Measurements from ENCODE around the gene SLC5A1.

SLC5A1 gene

DNA sequence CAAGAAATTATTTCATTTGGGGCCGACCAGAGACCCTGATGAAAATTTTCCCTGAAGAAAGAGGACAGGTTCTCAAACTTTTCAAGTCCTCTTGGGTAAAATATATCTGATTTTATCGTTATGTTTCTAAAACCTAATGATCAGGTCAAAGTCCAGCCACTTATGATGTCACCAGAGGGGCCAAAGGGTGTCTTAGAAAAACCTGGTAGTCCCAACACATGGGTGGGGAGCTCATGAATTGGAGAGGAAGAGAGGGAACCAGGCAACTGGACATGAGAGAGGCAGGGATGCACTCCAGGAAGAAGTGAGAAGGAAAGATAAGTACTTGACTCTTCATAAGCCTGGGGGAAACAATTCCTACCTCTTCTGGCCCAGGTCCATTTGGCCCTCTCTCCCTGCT, 9.2 kb downstream of the SLC5A1 start:
- DNase-seq: no peak

DNA sequence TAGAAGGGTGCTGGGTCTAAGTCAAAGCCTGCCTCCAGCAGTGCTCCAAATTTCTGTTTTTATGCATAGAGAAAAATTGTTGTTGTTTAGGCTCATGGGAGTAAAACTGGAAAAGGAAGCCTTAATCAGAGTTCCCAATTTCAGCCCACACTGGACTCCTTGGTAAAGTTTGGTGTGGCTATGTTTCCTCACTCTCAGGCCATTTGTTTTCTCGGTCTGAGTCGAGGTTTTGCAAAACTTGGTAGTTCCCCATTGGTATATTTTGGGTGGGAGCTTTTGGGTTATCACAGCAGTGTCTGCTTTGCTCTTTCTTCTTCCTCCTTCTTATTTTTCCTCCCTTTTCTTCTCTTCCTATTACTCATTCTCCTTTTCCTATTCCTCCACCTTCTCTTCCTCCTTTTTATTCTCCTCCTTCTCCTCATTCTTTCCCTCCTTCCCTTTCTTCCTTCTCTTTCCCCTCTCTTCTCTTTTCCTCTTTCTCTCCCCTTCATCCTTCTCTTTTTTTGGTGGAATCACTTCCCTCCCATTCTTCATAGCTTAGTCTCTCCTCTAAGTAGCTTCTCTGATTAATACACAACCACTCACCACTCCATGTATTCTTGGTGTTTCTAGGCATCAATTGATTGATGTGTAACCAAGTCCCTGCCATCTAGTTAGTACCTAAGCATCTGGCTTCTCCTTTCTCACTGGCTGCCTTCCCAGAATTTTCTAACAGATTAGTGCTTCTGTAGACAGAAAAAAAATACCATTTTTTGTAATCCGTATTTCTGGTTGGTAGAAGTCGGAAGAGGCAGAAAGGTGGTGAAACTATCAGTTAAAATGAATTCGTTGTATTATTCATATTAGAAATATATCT, 10.1 kb downstream of the SLC5A1 start:
- DNase-seq: no peak

DNA sequence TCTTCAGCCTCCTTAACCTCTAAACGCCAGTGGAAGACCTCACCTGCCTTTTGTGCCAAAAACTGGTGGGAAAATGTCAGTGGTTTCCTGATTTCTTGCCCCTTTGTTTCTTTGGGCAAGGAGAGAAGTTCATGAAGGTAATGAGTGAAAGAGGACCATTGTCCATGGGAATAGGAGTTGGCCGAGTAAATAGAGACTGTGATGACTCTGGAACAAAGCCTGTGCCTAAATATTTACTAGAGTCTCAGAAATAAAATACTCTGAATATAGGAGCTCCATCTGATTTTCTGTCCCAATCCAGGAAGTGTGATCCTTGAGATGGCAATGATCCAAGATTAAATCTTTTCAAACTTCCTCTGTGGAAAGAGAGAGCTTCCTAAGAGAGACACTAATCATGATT, 12.0 kb downstream of the SLC5A1 start:
- DNase-seq: no peak

DNA sequence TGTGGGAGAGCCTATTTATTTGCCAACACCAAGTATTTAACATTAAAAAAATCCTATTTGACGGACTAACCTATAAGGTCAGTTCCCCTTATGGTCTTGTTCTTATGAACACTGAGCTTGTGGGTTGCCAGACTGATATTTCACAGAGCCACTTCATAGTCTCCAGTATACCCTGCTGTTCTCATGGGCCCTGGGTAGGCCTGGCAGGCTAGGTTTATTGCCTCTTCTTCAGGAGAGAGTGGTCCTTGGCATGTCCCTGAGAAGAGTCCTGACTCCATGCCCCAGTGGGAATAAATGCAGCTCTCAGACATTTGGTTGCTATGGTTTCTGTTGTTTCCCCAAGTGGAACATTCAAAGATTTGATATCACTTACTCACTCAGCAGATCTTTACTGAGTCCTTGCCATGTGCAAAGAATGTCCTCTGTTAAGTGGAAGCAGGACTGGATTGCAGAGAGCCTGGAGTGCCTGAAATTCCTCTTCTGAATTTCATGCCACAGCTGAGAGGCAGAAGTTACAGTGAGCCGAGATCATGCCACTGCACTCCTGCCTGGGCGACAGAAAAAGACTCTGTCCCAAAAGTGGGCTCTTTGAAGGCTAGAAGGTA, 15.7 kb downstream of the SLC5A1 start:
- DNase-seq: no peak

DNA sequence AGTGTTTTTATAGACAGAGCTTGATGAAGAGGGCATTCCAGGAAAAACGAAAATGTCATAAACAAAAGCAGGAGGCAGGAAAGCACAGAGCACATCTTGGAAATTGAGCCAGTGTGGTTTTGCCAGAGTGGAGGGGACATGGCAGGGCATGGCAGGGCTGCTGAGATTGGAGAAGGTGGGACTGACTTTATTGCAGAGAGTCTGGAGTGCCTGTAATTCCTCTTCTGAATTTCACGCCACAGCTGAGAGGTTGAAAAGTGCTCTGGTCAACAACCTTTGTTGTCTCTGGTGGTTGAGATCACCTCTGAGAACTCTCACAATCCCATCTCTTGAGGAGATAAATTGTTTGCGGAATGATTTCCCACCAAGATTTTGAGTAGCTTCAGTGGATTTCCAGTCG, 16.4 kb downstream of the SLC5A1 start:
- no peak for DNase-seq

DNA sequence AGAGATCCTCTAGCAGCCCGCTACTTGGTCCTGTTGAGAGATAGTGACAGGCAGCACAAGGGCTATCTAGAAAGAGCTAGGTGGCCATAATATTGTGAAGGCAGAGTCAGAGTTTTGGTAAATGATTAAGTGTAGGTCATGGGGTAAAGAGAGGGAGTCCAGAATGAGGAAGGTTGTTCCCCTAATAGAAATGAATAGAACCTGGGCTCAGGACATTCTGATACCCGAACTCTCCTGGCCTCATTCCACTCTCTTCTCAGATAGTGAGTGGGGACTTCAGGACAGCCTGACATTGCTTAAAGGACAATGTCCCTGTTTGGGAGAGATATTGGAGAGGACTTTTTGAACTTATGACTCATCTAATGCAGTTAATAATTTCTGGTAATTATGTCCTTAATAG, 20.6 kb downstream of the SLC5A1 start:
- DNase-seq: no peak

DNA sequence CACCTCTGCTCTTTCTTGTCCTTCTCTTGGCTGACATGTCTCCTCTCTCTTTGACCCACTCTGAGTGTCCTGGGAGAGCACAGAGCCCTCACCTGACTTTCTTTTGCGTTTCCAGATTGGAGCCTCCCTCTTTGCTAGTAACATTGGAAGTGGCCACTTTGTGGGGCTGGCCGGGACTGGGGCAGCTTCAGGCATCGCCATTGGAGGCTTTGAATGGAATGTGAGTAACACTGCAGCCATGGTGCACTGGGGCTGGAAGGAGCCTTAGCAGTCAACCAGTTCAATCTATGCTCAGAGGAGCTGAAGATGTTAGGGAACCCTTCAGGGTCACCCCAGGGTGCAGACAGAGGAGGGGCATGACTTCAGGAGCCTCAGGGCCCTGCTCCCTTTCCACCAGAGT, 23.8 kb downstream of the SLC5A1 start:
- DNase-seq: no peak

DNA sequence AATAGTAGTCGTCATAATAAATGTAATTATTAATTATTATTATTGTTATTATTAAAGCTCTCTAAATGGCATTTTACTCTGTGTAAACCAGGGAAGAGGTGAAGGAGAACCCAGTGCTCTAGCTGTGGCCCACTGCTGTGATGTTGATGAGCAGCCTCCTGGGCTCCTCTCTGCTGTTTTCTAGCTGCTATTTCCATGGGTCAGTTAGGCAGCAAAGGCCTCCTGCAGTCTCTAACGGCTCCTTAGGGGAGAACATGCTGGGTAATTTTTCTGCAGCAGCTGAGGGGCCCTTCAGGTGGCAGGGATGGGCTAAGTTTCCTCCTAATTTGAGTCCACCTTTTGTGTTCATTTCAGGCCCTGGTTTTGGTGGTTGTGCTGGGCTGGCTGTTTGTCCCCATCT, 24.6 kb downstream of the SLC5A1 start:
- no peak for DNase-seq

DNA sequence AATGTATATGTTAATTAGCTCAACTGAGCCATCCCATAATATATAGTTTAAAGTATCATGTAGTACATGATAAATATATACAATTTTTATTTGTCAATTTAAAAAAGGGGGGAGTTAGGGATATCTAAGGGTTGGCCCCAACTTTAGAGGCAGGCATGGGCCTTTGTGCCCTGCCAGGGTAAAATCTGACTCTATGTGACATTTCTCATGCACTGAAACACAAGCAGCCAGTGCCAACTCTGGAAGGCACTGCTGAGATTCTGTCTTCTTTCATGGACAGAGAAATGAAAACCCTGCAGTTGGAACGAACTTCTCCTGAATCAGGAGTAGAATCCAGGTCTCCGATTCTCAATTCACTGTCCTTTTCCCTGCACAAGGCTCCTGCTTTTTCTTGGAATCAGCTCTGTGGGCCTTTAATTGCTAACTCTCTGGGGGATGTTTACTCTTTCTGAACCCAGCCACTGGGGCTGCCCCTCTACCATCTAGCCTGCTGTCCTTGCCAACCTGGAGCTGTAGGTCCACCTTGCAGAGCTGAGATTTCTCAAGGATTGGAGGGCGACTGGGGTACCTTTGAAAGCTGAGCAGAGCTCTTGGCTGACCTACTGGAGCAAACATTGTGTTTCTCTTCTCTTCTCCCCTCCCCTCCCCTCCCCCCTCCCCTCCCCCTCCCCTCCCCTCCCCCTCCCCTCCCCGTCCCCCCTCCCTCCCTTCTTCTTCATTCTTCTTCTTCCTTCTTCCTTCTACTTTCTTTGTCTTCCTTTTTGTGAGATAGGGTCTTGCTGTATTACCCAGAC, 26.7 kb downstream of the SLC5A1 start:
- no peak for DNase-seq

DNA sequence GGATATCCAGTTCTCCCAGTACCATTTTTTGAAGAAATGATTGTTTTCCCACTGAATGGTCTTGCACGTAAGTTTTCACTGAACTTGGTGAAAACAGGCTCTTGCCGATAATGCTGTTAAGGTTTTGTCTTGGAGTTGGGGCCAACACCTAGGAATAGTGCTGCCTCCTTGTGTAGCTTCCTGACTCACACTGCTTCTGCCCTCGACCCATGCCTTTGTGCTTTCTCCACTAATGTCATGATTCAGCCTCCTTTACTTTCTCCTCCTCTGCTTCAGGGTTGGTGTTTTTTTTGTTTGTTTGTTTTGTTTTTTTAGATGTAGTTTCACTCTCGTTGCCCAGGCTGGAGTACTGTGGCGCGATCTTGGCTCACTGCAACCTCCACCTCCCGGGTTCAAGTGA, 30.2 kb downstream of the SLC5A1 start:
- DNase-seq: no peak

DNA sequence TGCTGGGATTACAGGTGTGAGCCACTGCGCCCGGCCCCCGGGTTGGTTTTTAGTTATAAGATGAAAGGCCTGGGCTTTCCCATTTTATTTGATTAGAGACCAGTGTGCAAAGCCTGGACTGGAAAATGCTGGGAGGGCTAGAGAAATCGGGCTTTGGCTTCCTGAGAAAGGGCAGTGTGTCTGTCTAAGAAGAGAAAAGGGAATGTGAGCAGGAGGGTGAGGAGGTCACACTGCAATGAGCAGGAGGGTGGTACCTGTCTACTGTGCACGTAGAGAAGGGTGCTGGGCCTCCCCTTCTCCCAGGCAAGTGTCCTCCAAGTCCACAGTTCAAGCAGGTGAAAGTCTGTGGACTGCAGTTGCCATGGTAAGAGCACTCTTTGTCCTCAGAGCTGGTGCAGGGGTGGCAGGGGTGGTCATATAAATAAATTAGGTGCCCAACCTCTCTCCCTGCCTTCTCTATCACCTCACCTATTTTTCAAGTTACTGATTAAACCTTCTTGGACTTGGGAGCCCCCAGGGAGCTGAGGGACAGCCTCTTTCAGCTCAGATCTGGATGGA, 30.8 kb downstream of the SLC5A1 start:
- DNase-seq: no peak

DNA sequence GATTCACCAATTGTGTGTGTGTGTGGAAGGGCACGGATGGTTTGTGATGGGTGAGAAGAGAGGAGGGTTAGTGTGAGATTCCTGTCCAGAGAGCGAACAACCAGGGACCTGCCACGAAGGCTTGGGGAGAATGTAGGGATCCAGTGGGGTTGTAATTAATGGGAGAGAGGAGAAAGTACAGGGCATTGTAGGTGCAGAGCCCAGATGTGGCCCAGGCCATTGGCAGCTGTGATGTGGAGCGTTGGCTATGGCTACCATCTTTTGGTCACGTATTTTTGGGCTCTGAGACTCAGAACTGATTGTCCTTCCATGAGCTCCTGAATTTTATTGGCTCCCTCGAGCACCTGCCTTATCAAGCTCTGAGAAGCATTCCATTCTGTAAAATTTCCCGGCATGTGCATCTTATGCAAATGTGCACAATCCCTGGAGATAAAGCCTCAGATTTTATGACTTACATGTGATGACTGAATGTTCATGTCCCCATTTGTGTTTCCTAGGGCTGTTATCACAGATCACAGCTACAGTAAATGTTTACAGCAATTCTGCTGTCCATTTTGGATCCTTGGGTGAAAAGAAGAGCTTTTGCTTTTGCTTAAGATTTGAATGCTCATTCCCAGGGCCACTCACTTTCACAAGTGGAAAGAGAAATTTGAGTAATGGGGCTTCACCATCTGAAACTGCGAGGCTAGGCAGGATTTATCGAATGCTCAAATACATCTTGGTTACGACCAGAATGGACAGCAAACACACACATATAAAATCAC, 33.1 kb downstream of the SLC5A1 start:
- DNase-seq: no peak

DNA sequence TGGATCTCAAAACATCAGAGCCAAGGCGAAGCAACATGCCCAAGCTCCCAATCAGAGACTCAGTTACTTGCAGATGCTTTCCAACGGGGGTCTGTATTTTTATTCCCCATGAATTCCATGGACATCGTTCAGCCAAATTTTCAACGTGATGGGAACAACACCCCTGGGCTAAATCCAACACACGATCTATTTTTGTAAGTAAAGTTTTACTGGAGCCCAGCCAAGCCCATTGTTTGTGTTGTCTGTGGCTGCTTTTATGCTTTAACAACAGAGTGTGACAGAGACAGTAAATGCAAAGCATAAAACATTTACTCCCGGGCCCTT, 33.7 kb downstream of the SLC5A1 start:
- no peak for DNase-seq

DNA sequence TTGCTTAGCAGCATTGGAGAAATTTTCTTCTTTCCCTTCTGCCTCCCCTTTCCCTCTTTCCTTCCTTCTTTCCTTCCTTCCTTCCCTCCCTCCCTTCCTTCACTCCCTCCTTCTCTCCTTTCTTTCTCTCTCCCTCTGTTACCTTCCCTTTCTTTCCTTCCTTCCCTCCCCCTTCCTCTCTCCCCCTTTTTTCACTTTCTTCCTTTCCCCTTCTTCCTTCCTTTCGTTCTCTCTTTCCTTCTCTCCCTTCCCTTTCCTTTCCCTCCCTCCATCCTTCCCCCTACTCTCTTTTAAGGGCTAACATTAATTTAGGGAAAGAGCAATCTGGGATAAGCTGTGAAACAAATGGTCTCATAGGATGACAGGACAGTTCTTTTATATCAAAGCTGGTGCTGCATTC, 34.1 kb downstream of the SLC5A1 start:
- DNase-seq: no peak

DNA sequence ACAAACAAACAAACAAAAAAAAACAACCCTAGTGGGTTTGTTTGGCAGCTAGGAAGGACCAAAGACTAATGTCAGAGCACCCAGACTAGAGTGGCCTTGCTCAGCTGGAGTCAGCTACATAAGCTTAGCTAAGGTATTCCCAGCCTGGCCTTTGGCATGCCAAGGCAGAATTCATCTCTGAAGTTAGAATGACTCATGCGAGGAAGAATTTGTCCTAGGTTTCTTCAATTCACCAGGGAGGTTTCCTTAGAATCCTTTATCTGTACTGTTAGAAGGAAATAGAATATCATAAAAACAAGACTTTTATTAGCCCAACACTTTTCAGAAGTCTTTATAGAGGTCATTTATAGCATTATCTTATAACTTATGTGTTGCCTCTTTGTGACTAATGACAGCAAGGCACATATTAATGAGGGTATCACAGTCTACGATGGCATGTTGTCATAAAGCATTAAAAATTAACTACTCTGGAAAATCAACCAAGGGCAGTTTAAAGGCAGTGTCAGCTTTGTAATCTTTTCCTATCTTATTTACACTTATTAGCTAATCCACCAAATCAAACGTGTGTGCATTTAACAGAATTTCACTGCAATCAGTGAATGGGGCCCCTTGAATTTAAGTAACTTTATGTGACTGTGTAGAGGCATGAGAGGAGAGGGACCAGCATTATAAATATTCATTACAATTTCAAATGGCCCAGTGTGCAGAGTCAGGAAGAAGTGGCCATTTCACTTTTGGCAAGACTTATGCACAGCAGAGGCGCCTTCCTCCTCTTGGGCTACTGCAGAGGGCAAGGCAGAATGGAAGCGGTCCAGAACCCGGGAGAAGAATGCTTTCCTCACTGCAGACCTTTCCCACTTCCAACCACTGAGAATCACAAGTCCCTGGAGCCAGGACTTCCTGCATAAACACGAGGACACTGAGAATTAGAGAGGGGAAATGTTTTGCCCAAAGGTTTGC, 36.3 kb downstream of the SLC5A1 start:
- DNase-seq: no peak

DNA sequence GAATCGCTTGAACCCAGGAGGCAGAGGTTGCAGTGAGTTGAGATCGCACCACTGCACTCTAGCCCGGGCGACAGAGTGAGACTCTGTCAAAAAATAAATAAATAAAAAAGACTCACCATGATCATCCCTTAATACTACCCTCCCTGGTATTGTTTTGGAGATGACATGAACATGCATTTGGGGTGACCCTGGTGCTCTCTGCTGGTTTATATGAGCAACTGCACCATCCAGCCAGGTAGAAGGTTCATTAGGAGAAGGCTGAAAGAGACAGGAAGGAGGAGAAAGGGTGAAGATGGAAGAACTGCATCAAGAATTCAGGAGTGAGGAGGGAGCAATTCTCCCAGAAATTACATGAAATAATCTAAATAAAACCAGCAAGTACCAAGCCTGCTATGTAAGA, 37.8 kb downstream of the SLC5A1 start:
- no peak for DNase-seq

DNA sequence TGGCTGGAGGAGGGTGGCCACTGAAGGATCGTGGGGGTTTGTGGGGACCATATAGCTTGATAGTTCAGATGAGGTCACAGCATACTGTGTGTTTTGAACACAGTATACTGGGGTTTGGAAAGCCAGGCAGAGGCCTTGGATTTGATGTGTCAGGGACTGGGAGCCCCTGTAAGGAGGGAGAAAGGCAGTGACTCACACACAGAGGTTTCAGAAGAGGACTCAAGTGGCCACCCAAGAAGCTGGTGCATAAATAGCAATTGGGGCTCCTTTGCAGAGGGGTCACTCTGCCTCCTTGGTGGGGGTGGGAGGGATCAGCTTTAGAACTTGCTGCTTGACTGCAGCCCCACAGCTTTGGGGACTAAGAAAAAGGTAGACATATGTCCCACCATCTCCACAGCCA, 39.3 kb downstream of the SLC5A1 start:
- no peak for DNase-seq

DNA sequence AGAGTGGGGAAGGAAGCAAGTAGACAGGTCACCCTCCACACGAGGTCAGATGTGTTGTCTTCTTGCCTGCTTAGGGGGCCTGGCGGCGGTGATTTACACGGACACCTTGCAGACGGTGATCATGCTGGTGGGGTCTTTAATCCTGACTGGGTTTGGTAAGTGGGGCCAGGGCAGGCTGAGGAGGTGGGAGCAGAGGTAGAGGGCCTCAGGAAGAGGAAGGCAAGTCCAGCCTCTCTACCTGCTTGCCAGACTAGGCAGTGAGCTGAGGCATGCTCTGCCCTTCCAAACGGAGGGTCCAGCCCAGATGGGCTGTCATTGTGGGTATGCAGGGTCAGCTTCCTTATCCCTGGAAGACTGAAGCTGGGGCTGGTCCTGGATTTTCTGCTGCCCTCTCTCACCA, 39.9 kb downstream of the SLC5A1 start:
- DNase-seq: no peak

DNA sequence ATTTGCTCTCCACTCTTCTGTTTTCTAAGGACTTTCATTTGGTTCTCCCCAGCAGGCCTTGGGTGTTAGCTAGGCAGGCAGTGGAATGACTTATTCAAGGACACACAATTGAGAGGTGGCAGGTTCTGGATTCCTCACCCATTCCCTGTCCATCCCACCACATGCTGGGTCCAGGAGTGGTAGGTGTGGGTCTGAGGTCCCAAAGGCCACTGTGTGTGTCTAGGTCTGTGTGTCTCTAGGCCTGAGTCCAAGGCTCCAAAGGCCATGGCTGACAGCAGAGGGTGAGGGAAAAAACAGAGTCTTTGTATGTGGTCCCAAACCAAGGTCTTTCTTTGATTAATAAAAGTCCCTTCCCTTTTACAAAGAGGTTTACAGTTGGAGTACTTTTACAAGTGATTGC, 40.8 kb downstream of the SLC5A1 start:
- no peak for DNase-seq

DNA sequence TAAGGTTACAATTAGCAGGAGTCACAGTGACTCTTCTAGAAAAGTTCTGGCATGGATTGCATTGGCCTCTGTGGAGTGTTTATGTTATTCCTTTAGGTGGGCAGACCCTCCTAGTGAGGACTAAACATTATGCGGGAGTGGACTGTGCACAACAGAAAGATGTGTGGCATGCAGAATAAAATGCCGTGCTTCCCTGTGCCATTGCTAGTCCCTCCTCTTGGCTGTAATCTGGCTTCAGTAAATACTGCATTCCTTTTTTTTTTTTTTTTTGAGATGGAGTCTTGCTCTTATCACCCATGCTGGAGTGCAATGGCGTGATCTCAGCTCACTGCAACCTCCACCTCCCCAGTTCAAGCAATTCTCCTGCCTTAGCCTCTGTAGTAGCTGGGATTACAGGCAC, 45.0 kb downstream of the SLC5A1 start:
- no peak for DNase-seq

DNA sequence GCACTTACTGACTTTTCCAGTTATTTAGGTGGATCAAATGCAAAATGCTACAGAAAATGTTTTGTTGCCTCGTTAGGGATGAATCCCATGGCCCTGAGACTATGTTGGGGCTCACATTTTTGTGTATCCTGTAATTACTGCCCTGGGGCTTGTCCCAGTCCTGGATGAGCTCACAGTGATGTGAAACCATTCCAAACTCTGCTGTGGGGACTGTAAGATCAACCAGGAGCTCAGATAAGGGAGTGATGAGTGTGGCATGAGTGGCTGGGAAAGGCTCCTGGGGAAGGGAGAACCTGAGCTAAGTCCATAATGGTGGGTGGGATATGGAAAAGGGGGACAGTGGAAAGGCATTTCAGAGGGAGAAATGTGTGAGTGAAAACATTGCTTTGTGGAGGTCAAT, 54.0 kb downstream of the SLC5A1 start:
- DNase-seq: no peak
